NCI-H146 treated with DMSO at 0.1 percent for 48 hours (cell line): Measurements from ENCODE around the gene GNG13.
A peak's percentile ranks its signal among the peaks of the same experiment; 100 is the strongest.
"Not testable (repeated sequence)": the region's sequence is repeated elsewhere in the genome, so short reads cannot be mapped to it uniquely, and the experiment has no call there.

Experiments used
- DNase-seq: peaks from one replicate; lab custom pipeline; 2025; ENCODE audit not compliant: unreplicated experiment; lab: John Stamatoyannopoulos, UW

GNG13 gene

GRCh38 chr16:780296-780695 is 20.2 kb downstream of the GNG13 start:
- DNase-seq: no peak

- no peak for DNase-seq
Observed at GRCh38 chr16:779561-779960, 21.0 kb downstream of the GNG13 start.

GRCh38 chr16:778909-779527 is 21.5 kb downstream of the GNG13 start:
- no peak for DNase-seq

- no peak for DNase-seq
Observed at GRCh38 chr16:778447-778846, 22.1 kb downstream of the GNG13 start.

- DNase-seq: no peak
Observed at GRCh38 chr16:777826-778225, 22.7 kb downstream of the GNG13 start.

GRCh38 chr16:776824-777223 is 23.7 kb downstream of the GNG13 start:
- DNase-seq: no peak

GRCh38 chr16:776298-776697 is 24.2 kb downstream of the GNG13 start:
- not testable (repeated sequence) for DNase-seq

- DNase-seq: peak; percentile 18
Observed at GRCh38 chr16:775236-775796, 25.2 kb downstream of the GNG13 start.

GRCh38 chr16:774086-775001 is 26.2 kb downstream of the GNG13 start:
- no peak for DNase-seq

- DNase-seq: peak; percentile 23
Observed at GRCh38 chr16:772959-773358, 27.6 kb downstream of the GNG13 start.

- DNase-seq: no peak
Observed at GRCh38 chr16:770411-770810, 30.1 kb downstream of the GNG13 start.

- DNase-seq: no peak
Observed at GRCh38 chr16:769934-770333, 30.6 kb downstream of the GNG13 start.

GRCh38 chr16:769184-769784 is 31.2 kb downstream of the GNG13 start:
- DNase-seq: no peak

GRCh38 chr16:768428-768827 is 32.1 kb downstream of the GNG13 start:
- DNase-seq: no peak

- DNase-seq: no peak
Observed at GRCh38 chr16:767743-768235, 32.7 kb downstream of the GNG13 start.

- no peak for DNase-seq
Observed at GRCh38 chr16:766820-767640, 33.5 kb downstream of the GNG13 start.

GRCh38 chr16:766008-766819 is 34.3 kb downstream of the GNG13 start:
- no peak for DNase-seq

GRCh38 chr16:765488-765865 is 35.1 kb downstream of the GNG13 start:
- DNase-seq: no peak

- no peak for DNase-seq
Observed at GRCh38 chr16:764848-765487, 35.6 kb downstream of the GNG13 start.
